Adipose tissue (tissue), 3 donors: ENCODE data around the gene S100Z. TPM values are rescaled to one million over a fixed set of nuclear protein-coding genes. Genes with fewer than 3 reads are reported as not detected.
"Not testable (repeated sequence)": the region's sequence is repeated elsewhere in the genome, so short reads cannot be mapped to it uniquely, and the experiment has no call there.

Experiments
- H3K27ac ChIP-seq: one replicate; pipeline ENCODE4 v1.5.1; 2013; ENCODE audit warnings: low read depth, low read length
- WGBS, 3 donors: extraction: QIAGEN DNeasy Blood & Tissue Kit; methylation state at CpG; one replicate each; pipeline ENCODE4 v1.1.7; 2013; 5-methylcytosine and 5-hydroxymethylcytosine counted together
- polyA plus RNA-seq, 3 donors: library from polyadenylated mRNA; stranded (reverse); fragments of 200-250 nt; gene quantifications; one replicate each; pipeline ENCODE4 v1.2.3, GENCODE V29; 2013
- donor health status: healthy with polysubstance abuse.
- donor health status: Bipolar disorder and iron deficiency.
- donor health status: healthy.

S100Z gene
- under 1 TPM; 0.03 to 0.34 (median 0.16) TPM for polyA plus RNA-seq

- H3K27ac ChIP-seq: no peak within 1 kb of the TSS
- WGBS, 3 donors: 68 to 76% (median 68%) methylated on average over 18 of the region's 18 CpGs
Measured at GRCh38 chr5:76849419-76850291, at the start of gene S100Z. Gene S100Z, plus strand, starts transcription at chr5:76850014. Its CDS starts 25,346 bp downstream, at chr5:76875360.

DNA sequence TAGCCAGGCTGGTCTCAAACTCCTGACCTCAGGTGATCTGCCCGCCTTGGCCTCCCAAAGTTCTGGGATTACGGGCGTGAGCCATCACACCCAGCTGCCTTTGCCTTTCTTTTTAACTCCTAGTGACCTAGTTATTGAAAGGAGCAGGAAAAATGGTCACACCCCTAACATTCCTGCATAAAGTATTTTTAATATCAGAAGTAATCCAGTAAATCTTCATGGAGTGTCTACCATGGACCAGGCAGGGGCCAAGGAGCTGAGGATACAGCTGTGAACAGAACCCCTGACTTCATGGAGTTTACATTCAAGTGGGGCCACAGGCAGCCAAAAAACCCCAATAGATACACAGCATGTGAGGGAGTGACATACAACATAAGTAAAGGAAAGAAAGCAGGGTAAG is 49.2 kb upstream of the S100Z start:
- WGBS, 3 donors: 85 to 94% (median 94%) methylated on average over 3 of the region's 3 CpGs

GRCh38 chr5:76801159-76801802 is 48.5 kb upstream of the S100Z start:
- H3K27ac ChIP-seq: no peak overlapping the region
- WGBS, 3 donors: 42 to 71% (median 44%) methylated on average over 4 of the region's 4 CpGs

More for the DNA sequence above, 49.2 kb upstream of the S100Z start:
- no peak overlapping the region for H3K27ac ChIP-seq

GRCh38 chr5:76801803-76802195 is 48.0 kb upstream of the S100Z start:
- H3K27ac ChIP-seq: no peak overlapping the region
- WGBS, 3 donors: 71 to 78% (median 73%) methylated on average over 3 of the region's 3 CpGs

DNA sequence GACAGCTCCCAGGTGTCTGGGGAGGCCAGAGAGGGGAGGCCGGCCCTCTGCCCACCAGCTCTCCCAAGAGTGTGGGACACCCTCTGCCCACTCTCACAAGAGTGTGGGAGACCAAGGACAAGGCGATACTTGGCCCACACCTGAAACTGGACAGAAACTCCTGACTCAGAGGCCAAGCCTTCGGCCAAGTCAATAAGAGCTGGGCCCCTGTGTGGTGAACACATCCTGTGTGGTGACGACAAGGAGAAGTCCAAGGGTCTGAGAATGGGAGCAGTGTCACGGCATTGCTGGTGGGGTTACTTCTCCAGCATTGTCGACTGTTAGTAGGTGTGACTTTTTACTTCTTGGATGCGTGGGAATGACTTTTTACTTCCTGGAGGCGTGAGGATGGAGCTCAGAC is 45.5 kb upstream of the S100Z start:
- 75 to 86% (median 80%) methylated on average over 8 of the region's 8 CpGs for WGBS, 3 donors
- no peak overlapping the region for H3K27ac ChIP-seq

GRCh38 chr5:76805821-76806505 is 43.9 kb upstream of the S100Z start:
- no peak overlapping the region for H3K27ac ChIP-seq
- WGBS, 3 donors: 47 to 75% (median 75%) methylated on average over 7 of the region's 7 CpGs

- no peak overlapping the region for H3K27ac ChIP-seq
- 78 to 81% (median 81%) methylated on average over 3 of the region's 3 CpGs for WGBS, 3 donors
Measured at GRCh38 chr5:76807296-76807695, 42.5 kb upstream of the S100Z start.

DNA sequence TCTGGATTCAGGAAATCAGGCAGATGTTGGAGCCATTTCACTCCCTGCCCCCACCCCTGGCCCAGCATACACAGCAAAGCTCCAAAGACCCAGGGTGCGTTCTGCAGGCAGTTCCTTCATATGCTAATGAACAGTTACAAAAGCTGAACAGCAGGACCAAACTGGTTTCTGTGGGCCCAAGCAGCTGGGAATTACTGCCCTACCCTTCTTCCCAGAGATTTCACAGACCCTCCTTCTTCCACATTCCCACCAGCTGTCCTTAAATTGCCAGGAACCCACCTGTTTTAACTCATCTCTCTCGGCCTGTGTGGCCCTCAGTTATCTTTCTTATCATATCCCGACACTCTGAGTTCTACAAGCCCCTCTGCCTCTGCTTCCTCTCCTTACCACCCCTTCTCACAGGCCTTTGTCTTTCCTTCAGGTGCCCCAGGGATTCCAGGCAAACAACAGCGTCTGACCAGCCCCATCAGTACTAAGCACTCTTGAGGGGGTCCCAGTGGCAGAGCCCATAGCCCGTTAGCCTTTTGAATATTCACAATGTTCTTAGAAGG is 41.6 kb upstream of the S100Z start:
- 65 to 84% (median 79%) methylated on average over 5 of the region's 5 CpGs for WGBS, 3 donors

GRCh38 chr5:76809141-76809540 is 40.7 kb upstream of the S100Z start:
- WGBS, 3 donors: 81 to 91% (median 85%) methylated on average over 4 of the region's 4 CpGs
- H3K27ac ChIP-seq: no peak overlapping the region

More for the DNA sequence above, 41.6 kb upstream of the S100Z start:
- no peak overlapping the region for H3K27ac ChIP-seq

DNA sequence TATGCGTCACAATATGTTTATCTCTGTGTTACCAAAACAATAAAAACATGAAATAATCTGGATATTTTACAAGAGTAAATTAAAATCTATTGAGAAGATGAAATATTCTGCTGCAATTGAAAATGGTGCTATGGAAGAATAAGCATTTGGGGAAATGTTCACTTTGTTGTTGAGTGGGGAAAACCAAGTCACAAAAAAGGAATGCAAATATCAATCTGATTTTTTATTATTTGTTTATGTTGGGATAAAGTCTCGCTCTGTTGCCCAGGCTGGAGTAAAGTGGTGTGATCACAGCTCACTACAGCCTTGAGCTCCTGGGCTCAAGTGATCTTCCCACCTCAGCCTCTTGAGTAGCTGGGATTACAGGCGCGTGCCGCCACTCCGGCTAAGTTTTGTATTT is 39.6 kb upstream of the S100Z start:
- H3K27ac ChIP-seq: no peak overlapping the region
- 97 to 98% (median 97%) methylated on average over 6 of the region's 6 CpGs for WGBS, 3 donors

DNA sequence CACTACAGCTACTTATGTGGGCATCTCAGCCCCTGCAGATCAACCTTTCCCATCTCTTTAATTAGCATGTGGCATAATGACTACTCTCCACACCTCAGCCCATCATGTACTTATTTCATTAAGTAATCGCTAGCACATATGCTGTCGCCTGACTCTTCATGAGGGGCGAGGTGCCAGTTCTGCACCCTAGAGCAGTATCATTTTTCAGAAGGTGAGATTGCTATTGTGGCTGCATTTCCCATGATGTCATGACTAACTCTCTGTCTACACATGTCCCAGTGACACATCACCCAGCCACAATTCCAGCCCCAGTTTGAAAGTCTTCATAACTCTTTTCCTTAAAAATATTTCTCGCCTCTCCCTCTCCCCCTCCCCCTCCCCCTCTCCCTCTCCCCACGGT is 38.6 kb upstream of the S100Z start:
- 91 to 97% (median 96%) methylated on average over 5 of the region's 5 CpGs for WGBS, 3 donors
- H3K27ac ChIP-seq: no peak overlapping the region

GRCh38 chr5:76812209-76812608 is 37.6 kb upstream of the S100Z start:
- not testable (repeated sequence) for H3K27ac ChIP-seq
- 95 to 99% (median 98%) methylated on average over 21 to 32 of the region's 32 CpGs for WGBS, 3 donors

- 83 to 89% (median 85%) methylated on average over 4 of the region's 4 CpGs for WGBS, 3 donors
- H3K27ac ChIP-seq: no peak overlapping the region
Measured at GRCh38 chr5:76813982-76814562, 35.7 kb upstream of the S100Z start.

DNA sequence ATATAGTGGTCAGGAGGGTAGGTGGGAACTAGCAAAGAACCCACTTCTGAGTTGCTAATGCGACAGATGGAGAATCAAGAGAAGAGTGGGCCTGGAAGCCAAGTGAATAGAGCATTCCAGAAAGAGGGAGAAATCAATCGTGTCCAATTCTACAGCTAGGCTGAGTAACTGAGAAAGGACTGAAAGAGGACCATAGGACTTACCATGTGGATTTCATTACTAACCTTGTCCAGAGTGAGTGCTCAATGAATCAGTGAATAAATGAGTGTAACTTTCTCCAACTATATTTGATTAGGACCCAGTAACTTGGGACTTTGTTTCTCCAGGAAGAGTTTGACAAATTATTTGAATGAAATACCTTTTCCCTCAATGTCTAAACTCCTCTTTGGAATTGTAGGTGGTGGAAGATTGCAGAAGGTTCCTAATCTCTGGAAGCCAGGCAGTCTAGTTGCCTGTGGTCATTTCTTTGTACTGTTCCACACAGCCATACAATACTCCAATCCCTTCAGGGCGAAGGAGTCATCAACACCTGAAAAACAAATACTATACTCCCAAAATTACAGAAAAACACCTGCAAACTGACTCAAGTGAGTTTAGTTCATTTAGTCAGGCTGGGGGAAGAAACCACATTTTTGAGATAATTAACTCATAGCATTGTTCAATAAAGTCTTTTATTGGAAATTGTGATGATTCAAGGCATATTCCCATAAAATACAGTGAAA is 33.5 kb upstream of the S100Z start:
- 87 to 92% (median 89%) methylated on average over 3 of the region's 3 CpGs for WGBS, 3 donors
- no peak overlapping the region for H3K27ac ChIP-seq

DNA sequence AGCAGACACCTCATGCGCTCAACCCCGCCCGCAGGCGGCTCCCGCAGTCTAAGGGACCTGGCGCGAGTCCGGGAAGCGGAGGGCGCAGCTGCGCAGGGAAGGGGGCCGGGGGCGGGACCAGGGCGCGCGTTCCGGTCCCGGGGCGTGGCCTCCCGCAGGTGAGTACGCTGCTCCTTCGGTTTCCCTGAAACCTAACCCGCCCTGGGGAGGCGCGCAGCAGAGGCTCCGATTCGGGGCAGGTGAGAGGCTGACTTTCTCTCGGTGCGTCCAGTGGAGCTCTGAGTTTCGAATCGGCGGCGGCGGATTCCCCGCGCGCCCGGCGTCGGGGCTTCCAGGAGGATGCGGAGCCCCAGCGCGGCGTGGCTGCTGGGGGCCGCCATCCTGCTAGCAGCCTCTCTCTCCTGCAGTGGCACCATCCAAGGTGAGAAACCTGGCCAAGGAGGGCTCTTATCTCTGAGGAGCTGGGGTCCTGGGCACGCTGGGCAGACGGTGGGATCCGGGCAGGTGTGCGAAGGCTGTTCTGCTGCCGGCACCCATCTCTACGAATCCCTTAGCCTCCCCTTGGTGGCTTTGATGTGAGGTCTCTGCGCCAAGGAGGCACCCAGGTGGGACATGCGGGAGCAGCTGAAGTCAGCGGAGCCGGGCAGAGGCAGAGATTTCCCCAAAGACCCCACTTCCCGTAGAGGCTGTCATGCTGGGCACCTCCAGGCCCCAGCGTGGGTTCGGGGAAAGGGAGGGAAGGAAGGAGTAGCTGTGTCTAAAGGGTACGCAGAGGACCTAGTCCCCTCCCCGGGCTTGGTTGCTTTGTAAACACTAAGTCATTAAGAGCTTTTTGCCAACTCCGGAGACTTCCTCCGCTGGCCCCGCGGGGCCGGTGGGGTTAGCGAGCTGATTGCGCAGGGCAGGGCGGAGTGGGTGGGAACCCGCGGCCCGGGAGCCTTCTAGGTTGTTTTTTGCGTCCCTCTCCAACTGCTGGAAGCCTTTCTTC is 30.7 kb upstream of the S100Z start, which contains the start of gene F2RL1:
TSS of gene F2RL1 (plus strand) at position 187 of the 988 bp plus-strand sequence. CDS start at position 340, 153 bp downstream.
- H3K27ac ChIP-seq: no peak within 1 kb of the TSS
- WGBS, 3 donors: 1 to 2% (median 1%) methylated on average over 70 to 72 of the region's 72 CpGs

GRCh38 chr5:76819851-76820525 is 29.8 kb upstream of the S100Z start:
- H3K27ac ChIP-seq: no peak overlapping the region
- 26 to 31% (median 29%) methylated on average over 31 of the region's 31 CpGs for WGBS, 3 donors
